K562 (cell line): ENCODE data around the gene MINPP1. TPM values are rescaled to one million over a fixed set of nuclear protein-coding genes. Genes with fewer than 3 reads are reported as not detected.
A peak's percentile ranks its signal among the peaks of the same experiment; 100 is the strongest.

Source experiments
- CBFA2T3 ChIP-seq: fragments of 450-650 bp; IDR thresholded peaks from 2 replicates; pipeline ENCODE4 v1.6.1; 2017
- DDX20 ChIP-seq: fragments of 450-650 bp; IDR thresholded peaks from 2 replicates; pipeline ENCODE4 v1.6.1; 2016; ENCODE audit warnings: missing genetic modification characterization, low read depth, mild to moderate bottlenecking, missing compliant biosample characterization, moderate library complexity
- DEAF1 ChIP-seq: fragments of 450-650 bp; formaldehyde crosslinking; IDR thresholded peaks from 2 replicates; pipeline ENCODE4 v1.4.0; 2020; ENCODE audit warnings: mild to moderate bottlenecking, moderate library complexity
- ETV5 ChIP-seq: sonication (generic); formaldehyde crosslinking; IDR thresholded peaks from 2 replicates; pipeline ENCODE4 v1.4.0; 2020; ENCODE audit warnings: low read depth, mild to moderate bottlenecking, missing genetic modification reagents
- L3MBTL2 ChIP-seq: fragments of 450-650 bp; IDR thresholded peaks from 2 replicates; pipeline ENCODE4 v1.6.1; 2016; ENCODE audit warnings: mild to moderate bottlenecking, moderate library complexity
- MECOM ChIP-seq: fragments of 250-450 bp; sonication (Bioruptor Pico); IDR thresholded peaks from 2 replicates; pipeline ENCODE4 v1.8.0; 2022; ENCODE audit warnings: inconsistent platforms
- MITF ChIP-seq: IDR thresholded peaks from 2 replicates; pipeline ENCODE4 v1.6.1; 2014; ENCODE audit warnings: antibody characterized with exemption
- SOX6 ChIP-seq: fragments of 450-650 bp; IDR thresholded peaks from 2 replicates; pipeline ENCODE4 v1.6.1; 2014; ENCODE audit warnings: mild to moderate bottlenecking
- SRF ChIP-seq, 2 experiments: fragments of 250-450, 450-650 bp in 1 of 2; sonication (Bioruptor Pico) in 1 of 2; sonication (generic) in 1 of 2; formaldehyde crosslinking; IDR thresholded peaks; 2 replicates each; pipeline versions ENCODE4 v1.5.0 to v1.5.1; 2020 to 2022; ENCODE audit warnings: mild to moderate bottlenecking in 1 of 2, missing genetic modification reagents in 1 of 2
- ZKSCAN1 ChIP-seq: fragments of 150-350 bp; IDR thresholded peaks from 2 replicates; pipeline ENCODE4 v1.6.1; 2016; ENCODE audit warnings: low read depth, low read length
- ZNF766 ChIP-seq: fragments of 200-800 bp; sonication (Bioruptor generic); conservative IDR thresholded peaks from 2 replicates; pipeline ENCODE4 v1.6.1; 2016; ENCODE audit warnings: missing genetic modification characterization, missing compliant biosample characterization
- polyA plus RNA-seq, 8 experiments: library from polyadenylated mRNA; depleted of rRNA in 4 of 8; stranded (reverse) in 5 of 8; unstranded in 3 of 8; fragments of >200 nt; fragmentation: Nextera tagmentation in 2 of 8; fragmentation: Illumina TruSeq in 1 of 8; extraction: Ambion mirVana in 2 of 8; extraction: Trizol in 1 of 8; gene quantifications; 2 replicates each; pipeline versions ENCODE4 v1.2.1 to v1.2.3, GENCODE V29; 2011 to 2014; ENCODE audit warnings: inconsistent platforms in 1 of 8, missing spikeins in 1 of 8
- total RNA-seq, 7 experiments: library from RNA; depleted of rRNA in 6 of 7; stranded (reverse); fragments of >200 nt in 6 of 7; fragmentation: Illumina TruSeq in 2 of 7; extraction: Trizol in 2 of 7; gene quantifications; 2 replicates each; pipeline versions ENCODE4 v1.2.1 to v1.2.3, GENCODE V29; 2011 to 2021; ENCODE audit warnings: low replicate concordance in 1 of 7
- TF ChIP-seq, protein P1 (sequence below): sonication (generic); formaldehyde crosslinking; IDR thresholded peaks from 2 replicates; pipeline ENCODE4 v1.8.0; 2022; ENCODE audit warnings: missing genetic modification reagents, mild to moderate bottlenecking, borderline replicate concordance

MINPP1 gene
- total and polyA plus RNA-seq, 9 of the 15 experiments (the other 6 are each of a cell fraction or from before 2014, with no cell fraction given) = 11.5 to 44.5 (median 27.1) TPM

DNA sequence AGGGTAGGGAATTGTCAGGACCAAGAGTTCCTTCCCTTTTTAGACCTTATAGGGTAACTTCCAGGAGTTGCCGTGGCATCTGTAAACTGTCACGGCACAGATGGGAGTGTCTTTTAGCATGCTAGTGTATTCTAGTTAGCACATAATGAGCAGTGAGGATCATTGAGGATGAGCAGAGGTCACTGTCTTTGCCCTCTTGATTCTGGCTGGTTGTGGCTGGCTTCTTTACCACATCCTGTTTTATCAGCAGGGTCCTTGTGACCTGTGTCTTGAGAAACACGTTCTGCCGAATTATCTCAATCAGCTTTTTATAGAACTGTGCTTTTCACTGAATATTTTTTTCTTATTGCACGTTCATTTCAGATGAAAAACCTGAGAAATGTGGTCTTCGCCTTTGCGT, 41.5 kb downstream of the MINPP1 start (continued):
- TF ChIP-seq, protein P1, sequence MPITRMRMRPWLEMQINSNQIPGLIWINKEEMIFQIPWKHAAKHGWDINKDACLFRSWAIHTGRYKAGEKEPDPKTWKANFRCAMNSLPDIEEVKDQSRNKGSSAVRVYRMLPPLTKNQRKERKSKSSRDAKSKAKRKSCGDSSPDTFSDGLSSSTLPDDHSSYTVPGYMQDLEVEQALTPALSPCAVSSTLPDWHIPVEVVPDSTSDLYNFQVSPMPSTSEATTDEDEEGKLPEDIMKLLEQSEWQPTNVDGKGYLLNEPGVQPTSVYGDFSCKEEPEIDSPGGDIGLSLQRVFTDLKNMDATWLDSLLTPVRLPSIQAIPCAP (CRISPR knock-in tag) = no peak
- peak; percentile 65; the same call in 1 of the 2 replicates for TF ChIP-seq ETV5 (CRISPR knock-in tag)
- no peak for TF ChIP-seq DDX20
- no peak for TF ChIP-seq DEAF1
- 0 out of 2 replicates have a peak, but pooled peaks have one; percentile 28 for TF ChIP-seq ZNF766
- no peak for TF ChIP-seq ZKSCAN1
- TF ChIP-seq CBFA2T3 = peak; percentile 45
- 0 out of 2 replicates have a peak, but pooled peaks have one; percentile 24 for TF ChIP-seq SOX6
- no peak for TF ChIP-seq SRF (CRISPR knock-in tag; IDR thresholded peaks at IDR 0.05)
- 0 out of 2 replicates have a peak, but pooled peaks have one; percentile 27 for TF ChIP-seq MITF
- TF ChIP-seq MECOM = peak; percentile 96
- TF ChIP-seq L3MBTL2 = 0 out of 2 replicates have a peak, but pooled peaks have one; percentile 14
